Bronchial epithelial cell (primary cell): ENCODE data around the gene UPK2. TPM values are rescaled to one million over a fixed set of nuclear protein-coding genes. Genes with fewer than 3 reads are reported as not detected.

Source experiments
- DNase-seq: peaks from one replicate; pipeline ENCODE4 v3.0.0-alpha.2; 2010; ENCODE audit warnings: low read depth
- FAIRE-seq: peaks from 2 replicates; lab custom pipeline; 2011; peaks lifted over from hg19 to GRCh38; lab: Jason Lieb, UNC
- H3K27me3 ChIP-seq: 2 replicates; pipeline ENCODE4 v1.5.1; 2011; ENCODE audit warnings: low read length; ENCODE audit not compliant: control insufficient read depth, insufficient read depth
- H3K36me3 ChIP-seq: 2 replicates; pipeline ENCODE4 v1.5.1; 2011; ENCODE audit warnings: low read length; ENCODE audit not compliant: control insufficient read depth, insufficient read depth
- H3K4me3 ChIP-seq: 2 replicates; pipeline ENCODE4 v1.5.1; 2011; ENCODE audit warnings: mild to moderate bottlenecking, low read depth, low read length, control low read depth
- CTCF ChIP-seq: IDR thresholded peaks from 2 replicates; pipeline ENCODE4 v1.5.1; 2011; ENCODE audit warnings: mild to moderate bottlenecking, moderate library complexity, low read length, control low read depth, inconsistent platforms; ENCODE audit not compliant: insufficient read depth, severe bottlenecking
- total RNA-seq: library from RNA; depleted of rRNA; stranded (reverse); fragments of >200 nt; gene quantifications from 2 replicates; pipeline ENCODE4 v1.2.1, GENCODE V29; 2014

The UPK2 gene
- total RNA-seq, 1 donor from 2014 or later, result not detected

- H3K27me3 ChIP-seq, result no peaks in the 10 kb centered on the region
- no peak overlapping the region for H3K4me3 ChIP-seq
- H3K36me3 ChIP-seq, result peaks cover 13% of the 10 kb centered on the region
- FAIRE-seq (no peak), DNase-seq (no peak)
- TF ChIP-seq CTCF, result no peak
Observed at GRCh38 chr11:118916842-118917388, 39.2 kb upstream of the UPK2 start.

DNA sequence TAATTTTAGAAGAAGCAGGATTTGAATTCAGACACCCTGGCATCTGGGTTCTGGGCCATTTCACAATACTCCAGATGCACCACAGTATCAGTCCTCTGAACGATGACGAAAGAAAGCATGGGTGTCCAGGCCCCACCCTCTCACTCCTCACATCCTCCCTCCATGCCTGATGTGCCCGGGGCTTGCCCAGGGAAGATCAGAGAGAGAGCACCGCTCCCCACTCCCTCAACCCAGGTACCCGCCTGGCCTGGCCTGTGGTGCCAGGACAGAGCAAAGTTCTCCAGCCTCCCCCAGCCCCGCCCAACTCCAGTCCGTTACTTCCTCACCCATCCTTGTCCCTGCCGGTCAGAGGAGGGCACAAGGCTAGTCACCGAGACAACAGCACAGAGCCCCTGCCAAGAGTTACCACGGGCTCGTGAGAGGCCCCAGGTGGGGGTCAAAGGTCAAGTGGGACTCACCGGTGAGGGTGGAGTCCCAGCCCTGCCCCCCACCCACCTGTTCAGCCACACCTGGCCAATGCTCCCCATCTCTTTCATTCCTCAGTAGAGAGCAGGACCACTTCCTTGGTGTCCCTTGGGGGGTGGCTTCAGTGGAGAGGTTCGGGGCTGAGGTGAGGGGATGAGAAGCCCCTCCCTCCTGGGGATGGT is 38.5 kb upstream of the UPK2 start:
- H3K36me3 ChIP-seq, result peaks cover 15% of the 10 kb centered on the region
- DNase-seq (peak; percentile 86), FAIRE-seq (no peak)
- no peak overlapping the region for H3K4me3 ChIP-seq
- no peaks in the 10 kb centered on the region for H3K27me3 ChIP-seq
- no peak for TF ChIP-seq CTCF

GRCh38 chr11:118918128-118918685 is 37.9 kb upstream of the UPK2 start:
- no peak for TF ChIP-seq CTCF
- peaks cover 16% of the 10 kb centered on the region for H3K36me3 ChIP-seq
- peak overlapping the region; percentile 4 for H3K4me3 ChIP-seq
- no peaks in the 10 kb centered on the region for H3K27me3 ChIP-seq
- peak; percentile 70 for DNase-seq
- no peak for FAIRE-seq

GRCh38 chr11:118918686-118919280 is 37.3 kb upstream of the UPK2 start:
- no peak for DNase-seq
- H3K4me3 ChIP-seq, result peak overlapping the region; percentile 14
- no peaks in the 10 kb centered on the region for H3K27me3 ChIP-seq
- peaks cover 16% of the 10 kb centered on the region for H3K36me3 ChIP-seq
- FAIRE-seq, result no peak
- no peak for TF ChIP-seq CTCF

DNA sequence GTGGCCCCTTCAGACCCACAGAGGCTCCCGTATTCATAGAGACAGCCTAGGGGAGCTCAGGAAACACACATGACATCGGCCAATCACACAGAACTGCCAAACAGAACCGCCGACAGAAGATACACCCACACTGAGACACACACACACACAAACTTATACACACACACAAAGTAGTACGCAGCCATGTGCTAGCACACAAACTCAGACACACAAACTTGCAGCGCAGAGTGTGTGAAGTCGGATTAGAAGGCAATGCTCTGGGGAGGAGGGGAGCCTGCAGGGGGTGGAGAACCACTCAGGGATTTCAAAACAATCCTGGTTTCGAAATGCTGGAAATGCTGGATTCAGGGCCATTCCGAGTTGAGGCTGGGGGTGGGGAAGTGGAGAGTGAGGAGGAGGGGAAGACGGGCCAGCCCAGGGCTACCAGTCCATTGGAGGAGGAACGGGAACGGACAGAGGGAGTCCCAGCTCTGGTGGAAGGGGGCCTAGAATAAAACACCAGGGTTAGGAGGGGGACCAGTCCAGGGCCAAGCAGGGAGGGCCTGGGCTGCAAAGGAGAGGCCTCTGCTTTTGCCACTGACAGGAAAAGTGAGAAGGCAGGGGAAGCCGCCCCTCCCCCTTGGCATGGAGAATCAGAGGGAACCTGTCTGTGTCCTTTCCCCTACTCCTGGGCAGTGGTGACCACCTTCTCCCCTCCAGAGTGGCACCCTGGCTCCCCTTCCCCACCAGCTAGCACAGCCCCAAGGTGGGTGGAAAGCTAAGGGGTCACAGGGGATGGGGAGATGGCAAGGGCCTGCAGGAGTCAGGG is 34.8 kb upstream of the UPK2 start:
- Histone ChIP-seq H3K36me3 (peaks cover 19% of the 10 kb centered on the region), H3K4me3 (peak overlapping the region; percentile 87), H3K27me3 (no peaks in the 10 kb centered on the region)
- peak; percentile 83 for DNase-seq
- TF ChIP-seq CTCF, result no peak
- FAIRE-seq, result no peak
